ENCODE data around the gene PPP1R9B.

The PPP1R9B gene

GRCh38 chr17:50096758-50097157, 53.7 kb downstream of the PPP1R9B start:
- DNase-seq (ENCODE audit: extremely low read depth, low read depth), result no peak
- TF ChIP-seq CTCF (IDR thresholded peaks at IDR 0.05; ENCODE audit: low read depth, low read length), result no peak

GRCh38 chr17:50096092-50096491, 54.4 kb downstream of the PPP1R9B start:
- DNase-seq (ENCODE audit: extremely low read depth, low read depth), result no peak
- TF ChIP-seq CTCF (IDR thresholded peaks at IDR 0.05; ENCODE audit: low read depth, low read length), result no peak

DNA sequence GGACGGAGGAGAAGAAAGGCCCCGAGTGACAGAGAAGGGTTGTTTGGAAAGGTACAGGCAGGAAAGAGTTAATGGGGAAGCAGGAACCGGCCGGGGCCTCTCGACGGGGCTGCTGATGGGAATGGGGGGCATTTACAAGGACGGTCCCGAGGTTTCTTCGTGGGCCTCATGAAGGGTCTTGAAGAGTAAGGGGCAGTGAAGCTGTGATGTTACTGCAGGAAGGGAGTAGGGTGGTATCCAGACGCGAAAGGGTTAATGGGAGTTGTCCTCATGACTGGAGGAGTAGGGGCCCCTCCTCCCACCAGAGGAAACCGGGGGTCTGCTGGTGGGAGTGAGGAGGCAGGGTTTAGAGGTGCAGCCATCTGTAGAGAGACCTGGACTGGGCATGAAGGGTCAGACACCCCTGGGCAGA, 54.8 kb downstream of the PPP1R9B start:
- TF ChIP-seq CTCF (IDR thresholded peaks at IDR 0.05; ENCODE audit: low read depth, low read length), result no peak
- no peak for DNase-seq (ENCODE audit: extremely low read depth, low read depth)

DNA sequence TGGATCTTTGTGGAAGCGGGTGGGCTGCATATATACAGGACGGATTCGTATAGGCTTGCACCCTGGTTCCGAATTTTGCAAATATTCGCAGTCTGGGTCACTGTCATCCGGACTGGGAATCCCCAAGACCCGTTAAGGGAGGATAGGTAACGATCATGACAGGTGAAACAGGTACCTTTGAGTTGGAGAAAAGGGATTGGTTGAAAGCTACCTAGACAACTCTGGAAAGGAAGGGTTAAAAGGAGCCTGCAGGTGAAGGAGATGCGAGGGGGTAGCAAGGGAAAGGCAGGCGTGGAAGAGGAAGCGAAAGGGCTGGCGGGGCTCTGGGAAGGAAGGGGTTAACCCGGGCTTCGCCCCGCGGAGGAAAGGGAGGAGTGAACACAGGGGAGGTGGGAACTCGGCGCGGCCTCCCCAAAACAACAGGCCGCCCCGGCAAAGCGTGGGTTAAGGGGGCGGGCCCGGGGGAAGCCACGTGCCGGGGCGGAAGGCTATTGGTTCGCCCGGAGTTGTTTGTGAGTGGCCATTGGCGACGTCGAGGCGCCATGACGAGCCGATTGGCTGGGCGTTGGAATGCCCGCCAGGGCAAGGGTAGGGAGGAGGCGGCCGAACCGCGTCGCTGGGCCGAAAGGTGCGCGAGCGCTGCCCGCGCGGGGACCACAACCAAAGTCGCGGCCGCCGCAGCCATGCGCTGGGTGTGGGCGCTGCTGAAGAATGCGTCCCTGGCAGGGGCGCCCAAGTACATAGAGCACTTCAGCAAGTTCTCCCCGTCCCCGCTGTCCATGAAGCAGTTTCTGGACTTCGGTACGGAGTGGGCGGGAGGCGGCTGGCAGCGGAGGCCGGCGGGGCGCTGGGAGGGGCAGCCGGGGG, 55.5 kb downstream of the PPP1R9B start, which contains the start of gene PDK2:
Gene PDK2, plus strand, starts transcription at position 599 of the 867 bp plus-strand sequence. Its CDS starts 85 bp downstream, at position 684.
- DNase-seq (ENCODE audit: extremely low read depth, low read depth), result peak; percentile 87
- TF ChIP-seq CTCF (IDR thresholded peaks at IDR 0.05; ENCODE audit: low read depth, low read length), result no peak; the same call in 1 of the 2 replicates

DNA sequence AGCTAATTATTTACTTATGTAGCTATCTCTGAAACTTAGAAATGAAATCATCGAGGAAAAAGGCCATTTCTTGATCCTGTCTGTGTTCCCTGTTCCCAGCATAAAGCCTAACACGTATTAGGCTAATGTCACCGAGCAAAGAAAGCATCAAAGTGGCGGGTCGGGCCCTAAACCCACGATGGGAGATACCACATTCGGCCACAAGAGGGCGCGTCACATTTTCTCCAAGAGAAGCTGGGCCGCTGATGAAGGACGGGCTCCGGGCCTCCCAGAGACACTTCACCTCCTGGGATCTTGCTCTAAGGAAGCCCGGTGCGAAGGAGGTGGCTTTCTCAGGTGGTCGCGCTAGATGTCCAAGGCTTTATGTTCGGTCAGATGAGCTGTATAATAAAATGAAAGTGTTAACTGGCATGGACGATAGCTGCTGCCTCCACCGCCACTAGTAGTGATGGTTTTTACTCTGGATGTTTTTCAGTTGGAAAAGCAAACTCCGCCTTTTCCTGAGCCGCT, 56.2 kb downstream of the PPP1R9B start:
- TF ChIP-seq CTCF (IDR thresholded peaks at IDR 0.05; ENCODE audit: low read depth, low read length), result peak; percentile 73
- DNase-seq (ENCODE audit: extremely low read depth, low read depth), result peak; percentile 61

- no peak for DNase-seq (ENCODE audit: extremely low read depth, low read depth)
- no peak for TF ChIP-seq CTCF (IDR thresholded peaks at IDR 0.05; ENCODE audit: low read depth, low read length)
Measured at GRCh38 chr17:50093807-50094206, 56.7 kb downstream of the PPP1R9B start.

DNA sequence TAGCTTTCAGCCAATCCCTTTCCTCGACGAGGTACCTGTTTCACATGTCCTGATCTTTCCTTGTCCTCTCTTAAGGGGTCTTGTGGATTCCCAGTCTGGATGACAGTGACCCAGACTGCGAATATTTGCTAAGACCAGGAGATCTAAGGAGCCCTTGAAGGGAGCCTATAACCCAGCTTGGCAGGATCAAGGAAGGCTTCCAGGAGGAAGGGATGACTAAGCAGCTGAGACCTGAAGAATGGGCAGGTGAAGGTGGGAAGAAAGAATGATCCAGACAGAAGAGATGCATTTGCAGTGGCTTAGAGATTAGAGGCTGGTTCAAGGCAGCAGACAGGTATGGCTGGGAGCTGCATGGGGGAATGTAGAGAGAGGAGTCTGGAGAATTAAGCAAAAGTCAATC, 57.2 kb downstream of the PPP1R9B start:
- DNase-seq (ENCODE audit: extremely low read depth, low read depth), result no peak
- no peak for TF ChIP-seq CTCF (IDR thresholded peaks at IDR 0.05; ENCODE audit: low read depth, low read length)
